Tibial artery (tissue), 4 donors: ENCODE results near the gene OR4B1.
"Not testable (repeated sequence)": the region's sequence is repeated elsewhere in the genome, so short reads cannot be mapped to it uniquely, and the experiment has no call there.

ENCODE experiments used
- DNase-seq, 2 donors: peaks; one replicate each; pipeline ENCODE4 v3.0.0-alpha.2; 2019
- H3K27ac ChIP-seq, 2 donors: fragments of 200-600 bp; sonication (generic) in 1 of 2; 1 replicate in 1 of 2; 2 replicates in 1 of 2; pipeline ENCODE4 v1.5.1; 2018 to 2019; ENCODE audit warnings: mild to moderate bottlenecking in 1 of 2
- H3K27me3 ChIP-seq, 2 donors: fragments of 200-600 bp; sonication (generic) in 1 of 2; one replicate each; pipeline versions ENCODE4 v1.5.1 to v1.6.0; 2016 to 2019
- H3K36me3 ChIP-seq, 3 donors: fragments of 200-600 bp; sonication (generic) in 2 of 3; one replicate each; pipeline ENCODE4 v1.5.1; 2016 to 2019; ENCODE audit warnings: mild to moderate bottlenecking in 2 of 3
- H3K4me1 ChIP-seq, 4 donors: fragments of 200-600 bp; sonication (generic) in 2 of 4; 1 replicate in 3 of 4; 2 replicates in 1 of 4; pipeline ENCODE4 v1.5.1; 2016 to 2019
- H3K4me3 ChIP-seq, 2 donors: fragments of 200-600 bp; sonication (generic) in 1 of 2; 1 replicate in 1 of 2; 2 replicates in 1 of 2; pipeline ENCODE4 v1.5.1; 2018 to 2019; ENCODE audit warnings: mild to moderate bottlenecking in 2 of 2
- H3K9me3 ChIP-seq, 3 donors: fragments of 200-600 bp; sonication (generic) in 1 of 3; one replicate each; pipeline ENCODE4 v1.5.1; 2016 to 2019
- intact Hi-C: fragments of 100-400 bp; cut with DNase I; formaldehyde crosslinking; loops from one replicate; pipeline ENCODE4 v1.15.0; 2023; ENCODE audit warnings: low total_unique reads
- TF ChIP-seq, protein P1 (sequence below), 2 experiments: fragments of 200-600 bp in 1 of 2; fragments of 450-650 bp in 1 of 2; IDR thresholded peaks; one replicate each; pipeline ENCODE4 v1.5.1; 2017 to 2019; ENCODE audit warnings: antibody characterized with exemption in 2 of 2, mild to moderate bottlenecking in 1 of 2, moderate library complexity in 1 of 2

The OR4B1 gene

DNA sequence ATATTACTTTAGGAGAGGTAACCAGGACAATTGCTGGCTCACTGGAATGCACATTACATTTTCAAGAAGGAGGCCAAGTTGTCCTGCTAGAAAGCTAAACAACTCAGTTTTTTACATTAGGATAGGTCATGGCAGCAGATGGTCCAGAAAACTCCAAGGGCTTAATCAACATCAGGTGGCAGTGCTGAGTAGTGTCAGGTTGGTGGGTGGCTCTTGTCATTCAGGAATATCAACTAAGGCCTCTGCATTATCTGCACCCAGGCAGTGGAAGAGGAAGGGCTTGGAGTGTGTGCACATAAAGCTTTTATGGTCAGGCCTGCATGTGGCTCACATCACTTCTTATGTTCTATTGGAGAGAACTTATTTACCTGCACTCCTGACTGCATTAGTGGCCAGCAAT is 32.2 kb upstream of the OR4B1 start:
- intact Hi-C loops, result no loop called here
- no peaks in the 10 kb centered on the region for H3K27me3 ChIP-seq
- no peak overlapping the region for H3K27ac ChIP-seq
- no peak overlapping the region for H3K4me3 ChIP-seq
- DNase-seq, result no peak
- H3K4me1 ChIP-seq, result no peaks in the 10 kb centered on the region
- H3K9me3 ChIP-seq, result no peaks in the 10 kb centered on the region
- TF ChIP-seq, protein P1, sequence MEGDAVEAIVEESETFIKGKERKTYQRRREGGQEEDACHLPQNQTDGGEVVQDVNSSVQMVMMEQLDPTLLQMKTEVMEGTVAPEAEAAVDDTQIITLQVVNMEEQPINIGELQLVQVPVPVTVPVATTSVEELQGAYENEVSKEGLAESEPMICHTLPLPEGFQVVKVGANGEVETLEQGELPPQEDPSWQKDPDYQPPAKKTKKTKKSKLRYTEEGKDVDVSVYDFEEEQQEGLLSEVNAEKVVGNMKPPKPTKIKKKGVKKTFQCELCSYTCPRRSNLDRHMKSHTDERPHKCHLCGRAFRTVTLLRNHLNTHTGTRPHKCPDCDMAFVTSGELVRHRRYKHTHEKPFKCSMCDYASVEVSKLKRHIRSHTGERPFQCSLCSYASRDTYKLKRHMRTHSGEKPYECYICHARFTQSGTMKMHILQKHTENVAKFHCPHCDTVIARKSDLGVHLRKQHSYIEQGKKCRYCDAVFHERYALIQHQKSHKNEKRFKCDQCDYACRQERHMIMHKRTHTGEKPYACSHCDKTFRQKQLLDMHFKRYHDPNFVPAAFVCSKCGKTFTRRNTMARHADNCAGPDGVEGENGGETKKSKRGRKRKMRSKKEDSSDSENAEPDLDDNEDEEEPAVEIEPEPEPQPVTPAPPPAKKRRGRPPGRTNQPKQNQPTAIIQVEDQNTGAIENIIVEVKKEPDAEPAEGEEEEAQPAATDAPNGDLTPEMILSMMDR (IDR thresholded peaks at IDR 0.05), result no peak
- H3K36me3 ChIP-seq, result no peaks in the 10 kb centered on the region

DNA sequence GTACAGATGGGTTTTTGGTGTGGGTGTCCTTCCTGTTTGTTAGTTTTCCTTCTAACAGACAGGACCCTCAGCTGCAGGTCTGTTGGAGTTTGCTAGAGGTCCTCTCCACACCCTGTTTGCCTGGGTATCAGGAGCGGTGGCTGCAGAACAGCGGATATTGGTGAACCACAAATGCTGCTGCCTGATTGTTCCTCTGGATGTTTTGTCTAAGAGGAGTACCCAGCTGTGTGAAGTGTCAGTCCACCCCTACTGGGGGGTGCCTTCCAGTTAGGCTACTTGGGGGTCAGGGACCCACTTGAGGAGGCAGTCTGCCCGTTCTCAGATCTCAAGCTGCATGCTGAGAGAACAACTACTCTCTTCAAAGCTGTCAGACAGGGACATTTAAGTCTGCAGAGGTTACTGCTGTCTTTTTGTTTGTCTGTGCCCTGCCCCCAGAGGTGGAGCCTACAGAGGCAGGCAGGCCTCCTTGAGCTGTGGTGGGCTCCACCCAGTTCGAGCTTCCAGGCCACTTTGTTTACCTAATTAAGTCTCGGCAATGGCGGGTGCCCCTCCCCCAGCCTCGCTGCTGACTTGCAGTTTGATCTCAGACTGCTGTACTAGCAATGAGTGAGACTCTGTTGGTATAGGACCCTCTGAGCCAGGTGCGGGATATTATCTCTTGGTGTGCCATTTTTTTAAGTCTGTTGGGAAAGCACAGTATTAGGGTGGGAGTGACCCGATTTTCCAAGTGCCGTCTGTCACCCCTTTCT is 25.5 kb upstream of the OR4B1 start:
- H3K4me3 ChIP-seq, H3K27ac ChIP-seq, DNase-seq, H3K27me3 ChIP-seq, H3K4me1 ChIP-seq, H3K9me3 ChIP-seq, intact Hi-C loops, H3K36me3 ChIP-seq: not testable (repeated sequence)

- H3K36me3 ChIP-seq, result no peaks in the 10 kb centered on the region
- intact Hi-C loops, result no loop called here
- no peak overlapping the region for H3K27ac ChIP-seq
- H3K4me1 ChIP-seq, result no peaks in the 10 kb centered on the region
- H3K4me3 ChIP-seq, result no peak overlapping the region
- H3K27me3 ChIP-seq, result no peaks in the 10 kb centered on the region
- TF ChIP-seq, protein P1 (IDR thresholded peaks at IDR 0.05), result no peak
- peaks cover 0 to 7% (median 0%) of the 10 kb centered on the region in 3 donors for H3K9me3 ChIP-seq
- no peak for DNase-seq
Measured at GRCh38 chr11:48193876-48194275, 22.7 kb upstream of the OR4B1 start.

- DNase-seq, result no peak
- Histone ChIP-seq H3K27ac (no peak overlapping the region), H3K36me3 (no peaks in the 10 kb centered on the region), H3K4me1 (no peaks in the 10 kb centered on the region), H3K9me3 (no peaks in the 10 kb centered on the region), H3K27me3 (no peaks in the 10 kb centered on the region), H3K4me3 (no peak overlapping the region)
- intact Hi-C loops, result no loop called here
- TF ChIP-seq, protein P1 (IDR thresholded peaks at IDR 0.05), result no peak
Measured at GRCh38 chr11:48207881-48208280, 8.7 kb upstream of the OR4B1 start.

DNA sequence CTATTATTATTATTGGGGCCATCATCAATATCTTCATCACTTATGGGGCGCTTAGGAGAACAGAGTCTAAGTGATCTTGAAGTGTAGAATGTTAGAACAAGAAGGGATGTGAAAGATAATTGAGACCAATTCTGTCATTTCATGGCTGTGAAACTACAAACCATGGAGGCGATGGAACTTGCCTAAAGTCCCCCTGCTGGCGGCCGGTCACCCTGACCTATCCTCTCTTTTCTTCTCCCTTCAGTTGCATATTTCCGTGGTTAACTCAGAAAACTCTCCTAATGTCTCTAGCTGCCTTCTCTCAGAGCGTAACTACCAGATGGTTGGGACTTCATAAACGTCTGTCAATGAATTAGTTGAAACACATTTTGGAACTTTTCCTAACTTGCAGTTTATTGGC is 6.6 kb upstream of the OR4B1 start:
- no peaks in the 10 kb centered on the region for H3K36me3 ChIP-seq
- H3K27ac ChIP-seq, result no peak overlapping the region
- TF ChIP-seq, protein P1 (IDR thresholded peaks at IDR 0.05), result no peak
- intact Hi-C loops, result no loop called here
- no peaks in the 10 kb centered on the region for H3K9me3 ChIP-seq
- DNase-seq, result no peak
- no peaks in the 10 kb centered on the region for H3K27me3 ChIP-seq
- H3K4me1 ChIP-seq, result no peaks in the 10 kb centered on the region
- H3K4me3 ChIP-seq, result no peak overlapping the region

GRCh38 chr11:48228761-48229160 is 12.2 kb downstream of the OR4B1 start:
- no peak for DNase-seq
- no peaks in the 10 kb centered on the region for H3K36me3 ChIP-seq
- TF ChIP-seq, protein P1 (IDR thresholded peaks at IDR 0.05), result no peak
- H3K4me3 ChIP-seq, result no peak overlapping the region
- intact Hi-C loops, result loop anchor here (10.0 kb wide), 1 partner anchor 64 kb away; no protein-coding TSS in a partner anchor
- H3K9me3 ChIP-seq, result peaks cover 0 to 26% (median 9%) of the 10 kb centered on the region in 3 donors
- H3K4me1 ChIP-seq, result no peaks in the 10 kb centered on the region
- H3K27ac ChIP-seq, result no peak overlapping the region
- H3K27me3 ChIP-seq, result no peaks in the 10 kb centered on the region

DNA sequence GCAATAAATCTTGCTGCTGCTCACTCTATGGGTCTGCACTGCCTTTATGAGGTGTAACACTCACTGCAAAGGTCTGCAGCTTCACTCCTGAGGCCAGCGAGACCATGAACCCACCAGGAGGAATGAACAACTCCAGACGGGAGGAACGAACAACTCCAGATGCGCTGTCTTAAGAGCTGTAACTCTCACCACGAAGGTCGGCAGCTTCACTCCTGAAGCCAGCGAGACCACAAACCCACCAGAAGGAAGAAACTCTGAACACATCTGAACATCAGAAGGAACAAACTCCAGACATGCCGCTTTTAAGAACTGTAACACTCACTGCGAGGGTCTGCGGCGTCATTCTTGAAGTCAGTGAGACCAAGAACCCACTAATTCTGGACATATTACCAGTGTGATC is 13.4 kb downstream of the OR4B1 start:
- H3K27ac ChIP-seq, H3K4me3 ChIP-seq, H3K36me3 ChIP-seq, intact Hi-C loops, DNase-seq, H3K4me1 ChIP-seq, H3K27me3 ChIP-seq: not testable (repeated sequence)
- peaks cover 0 to 26% (median 9%) of the 10 kb centered on the region in 3 donors for H3K9me3 ChIP-seq
